ENCODE data around the gene MMAA.
"Not testable (repeated sequence)": the region's sequence is repeated elsewhere in the genome, so short reads cannot be mapped to it uniquely, and the experiment has no call there.

The MMAA gene

GRCh38 chr4:145618932-145619638 lies at the start of gene MMAA:
TSS of gene MMAA (plus strand) at chr4:145619385. CDS start at chr4:145639140, 19,755 bp downstream.
- FAIRE-seq = no peak

- not testable (repeated sequence) for FAIRE-seq
Measured at GRCh38 chr4:145574546-145574945, 44.6 kb upstream of the MMAA start.

- FAIRE-seq = no peak
Measured at GRCh38 chr4:145580906-145581305, 38.3 kb upstream of the MMAA start.

- FAIRE-seq = no peak
Measured at GRCh38 chr4:145583191-145584055, 35.8 kb upstream of the MMAA start.

GRCh38 chr4:145587088-145587754 lies 32.0 kb upstream of the MMAA start:
- no peak for FAIRE-seq

- not testable (repeated sequence) for FAIRE-seq
Measured at GRCh38 chr4:145589381-145589780, 29.8 kb upstream of the MMAA start.

- no peak for FAIRE-seq
Measured at GRCh38 chr4:145589916-145590702, 29.1 kb upstream of the MMAA start.

- FAIRE-seq = no peak
Measured at GRCh38 chr4:145602129-145602760, 16.9 kb upstream of the MMAA start.

GRCh38 chr4:145605941-145606340 lies 13.2 kb upstream of the MMAA start:
- no peak for FAIRE-seq

- FAIRE-seq = peak; percentile 96
Measured at GRCh38 chr4:145609481-145610427, 9.4 kb upstream of the MMAA start.

- no peak for FAIRE-seq
Measured at GRCh38 chr4:145613566-145614232, 5.5 kb upstream of the MMAA start.

- FAIRE-seq = no peak
Measured at GRCh38 chr4:145614233-145614610, 5.0 kb upstream of the MMAA start.

- no peak for FAIRE-seq
Measured at GRCh38 chr4:145618210-145618931, 814 bp upstream of the MMAA start.

- FAIRE-seq = no peak
Measured at GRCh38 chr4:145619639-145619996, 433 bp downstream of the MMAA start.

GRCh38 chr4:145622067-145622466 lies 2.9 kb downstream of the MMAA start:
- FAIRE-seq = not testable (repeated sequence)

- no peak for FAIRE-seq
Measured at GRCh38 chr4:145623831-145624230, 4.6 kb downstream of the MMAA start.

- FAIRE-seq = no peak
Measured at GRCh38 chr4:145625677-145626622, 6.8 kb downstream of the MMAA start.

- no peak for FAIRE-seq
Measured at GRCh38 chr4:145626623-145626982, 7.4 kb downstream of the MMAA start.

GRCh38 chr4:145635117-145635516 lies 15.9 kb downstream of the MMAA start:
- no peak for FAIRE-seq

Data from TTC549 (cell line).